ENCODE measurements around the gene PANX1.
A peak's percentile ranks its signal among the peaks of the same experiment; 100 is the strongest.
"Not testable (repeated sequence)": the region's sequence is repeated elsewhere in the genome, so short reads cannot be mapped to it uniquely, and the experiment has no call there.

The PANX1 gene

DNA sequence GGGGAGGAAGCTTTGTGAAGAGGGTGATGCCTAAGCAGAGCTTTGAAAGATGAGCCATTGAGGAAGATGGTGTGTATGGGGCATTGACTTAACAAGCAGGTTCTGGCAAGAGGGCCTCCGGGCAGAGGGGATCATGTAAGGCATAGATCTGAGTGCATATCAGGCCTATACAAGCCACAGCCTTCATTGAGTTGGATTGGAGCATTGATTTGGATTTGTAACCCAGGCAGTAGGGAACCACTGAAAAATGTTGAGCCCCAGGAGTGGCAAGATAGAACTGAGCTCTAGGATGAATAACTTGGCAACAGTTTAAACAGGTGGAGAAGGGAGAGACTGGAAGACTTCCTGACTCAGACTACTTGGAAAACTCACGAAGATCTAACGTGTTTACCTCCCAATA lies 21.4 kb downstream of the PANX1 start:
- no peak for DNase-seq (ENCODE audit: low read depth in 3 of 3)

DNA sequence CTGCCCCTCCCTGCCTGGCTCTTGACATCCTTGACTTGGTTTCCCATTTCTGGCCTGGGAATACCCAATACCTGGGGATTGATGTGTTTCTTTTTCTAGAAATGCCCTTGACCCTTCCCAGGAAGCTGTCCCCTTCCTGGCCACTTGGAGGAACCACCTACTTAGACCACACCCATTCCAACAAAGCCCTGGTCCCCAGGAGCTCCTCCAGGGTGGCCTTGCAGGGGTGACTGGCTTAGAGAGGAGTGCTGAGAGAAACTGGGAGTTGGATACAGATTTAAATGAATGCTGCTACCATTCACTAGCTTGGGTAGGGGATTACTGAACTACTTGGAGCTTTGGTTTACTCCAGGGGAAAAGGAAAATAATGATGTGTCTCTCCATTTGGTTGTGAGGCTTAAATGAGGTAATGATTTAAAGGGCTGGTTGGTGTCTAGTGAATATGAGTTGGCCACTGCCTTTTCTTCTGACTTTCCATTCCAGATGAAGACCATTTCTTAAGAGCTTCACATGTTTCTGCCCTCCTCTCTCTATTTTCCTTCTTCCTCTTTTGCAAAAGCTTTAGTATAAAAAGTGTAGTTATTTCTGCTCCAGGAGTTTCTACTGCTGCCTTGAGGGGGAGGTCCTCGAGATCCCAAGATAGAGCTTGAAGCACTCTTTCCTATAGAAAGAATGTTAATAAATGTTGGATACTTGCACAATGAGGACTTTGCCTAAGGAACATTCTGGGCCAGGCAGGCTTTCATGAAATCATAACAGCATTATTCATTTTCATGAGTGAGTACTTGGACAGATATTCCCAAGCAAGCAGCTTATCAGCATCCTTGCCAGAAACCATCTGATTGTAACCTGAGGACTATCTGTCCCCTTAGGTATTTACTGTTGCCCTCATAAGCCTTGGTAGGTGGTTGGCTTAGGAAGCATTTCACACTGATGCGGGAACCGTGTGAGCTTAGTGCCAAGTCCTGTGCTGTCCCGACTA lies 22.4 kb downstream of the PANX1 start:
- no peak for DNase-seq (ENCODE audit: low read depth in 3 of 3)

DNA sequence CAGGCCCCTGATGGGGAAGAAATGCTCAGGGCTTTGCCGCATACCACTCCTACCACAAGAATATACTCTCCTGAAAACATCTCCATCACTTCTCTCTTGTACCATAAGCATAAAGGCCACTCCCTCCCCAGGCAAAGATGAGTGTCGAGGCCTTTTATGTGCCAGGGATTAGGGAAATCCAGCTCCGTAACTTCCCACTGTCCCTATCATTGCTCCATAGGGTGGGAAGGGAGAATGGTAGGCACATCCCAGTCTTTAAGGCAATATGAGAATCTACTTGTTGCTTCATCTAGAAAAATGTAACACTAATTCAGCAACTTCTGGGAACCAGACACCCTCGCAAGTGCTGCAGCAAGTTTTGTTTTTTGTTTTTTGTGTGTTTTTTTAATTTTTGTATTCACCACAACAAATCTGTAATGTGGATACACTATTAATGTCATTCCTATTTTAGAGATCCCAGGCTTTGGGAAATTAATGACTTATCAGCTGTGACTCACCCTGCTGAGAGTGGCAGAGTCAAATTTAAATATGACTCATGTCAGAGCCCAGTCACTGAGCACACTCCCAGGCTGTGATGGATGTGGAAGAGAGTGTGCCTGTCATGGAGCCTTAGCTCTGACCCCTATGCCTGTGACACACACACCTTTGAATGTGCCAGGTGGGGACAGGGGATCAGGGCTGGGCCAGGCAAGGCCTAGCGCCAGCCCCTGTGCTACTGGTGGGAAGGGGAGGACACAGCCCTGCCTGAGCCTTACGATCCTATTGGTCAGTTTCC lies 23.4 kb downstream of the PANX1 start:
- no peak for DNase-seq (ENCODE audit: low read depth in 3 of 3)

DNA sequence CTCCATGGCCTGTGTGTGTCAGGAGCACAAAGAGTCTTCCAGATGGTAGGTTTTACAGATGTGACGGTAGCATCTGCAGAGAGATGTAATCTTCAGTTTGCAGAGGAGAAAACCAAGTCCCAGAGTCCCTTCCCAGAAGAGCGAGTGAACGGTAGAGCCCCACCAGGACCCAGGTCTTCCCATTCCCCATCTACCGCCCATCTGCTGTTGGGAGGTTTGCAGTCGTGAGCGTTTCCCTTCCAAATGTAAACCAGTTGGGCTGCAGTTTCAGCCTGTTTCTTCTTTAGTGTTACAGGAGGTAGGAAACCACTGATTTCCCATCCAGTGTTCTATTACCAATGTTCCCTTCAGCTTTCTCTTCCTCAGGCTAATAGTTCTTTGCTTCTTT lies 24.0 kb downstream of the PANX1 start:
- no peak for DNase-seq (ENCODE audit: low read depth in 3 of 3)

DNA sequence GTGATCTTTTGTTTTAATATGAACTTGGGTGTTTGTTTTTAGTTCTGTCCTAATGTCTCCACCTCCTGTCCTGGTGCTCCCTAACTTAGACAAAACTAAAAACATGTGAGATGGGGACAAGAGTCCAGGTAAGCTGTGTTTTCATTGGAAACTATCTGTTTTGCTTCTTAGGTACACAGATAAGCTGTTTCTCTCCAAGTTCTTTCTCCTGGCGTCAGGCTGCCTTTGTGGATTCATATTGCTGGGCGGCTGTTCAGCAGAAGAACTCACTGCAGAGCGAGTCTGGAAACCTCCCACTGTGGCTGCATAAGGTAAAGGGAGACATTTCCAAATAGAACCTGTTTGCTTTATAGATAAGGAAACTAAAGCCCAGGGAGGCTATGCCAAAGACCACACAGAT lies 24.7 kb downstream of the PANX1 start:
- DNase-seq (ENCODE audit: low read depth in 3 of 3) = no peak

DNA sequence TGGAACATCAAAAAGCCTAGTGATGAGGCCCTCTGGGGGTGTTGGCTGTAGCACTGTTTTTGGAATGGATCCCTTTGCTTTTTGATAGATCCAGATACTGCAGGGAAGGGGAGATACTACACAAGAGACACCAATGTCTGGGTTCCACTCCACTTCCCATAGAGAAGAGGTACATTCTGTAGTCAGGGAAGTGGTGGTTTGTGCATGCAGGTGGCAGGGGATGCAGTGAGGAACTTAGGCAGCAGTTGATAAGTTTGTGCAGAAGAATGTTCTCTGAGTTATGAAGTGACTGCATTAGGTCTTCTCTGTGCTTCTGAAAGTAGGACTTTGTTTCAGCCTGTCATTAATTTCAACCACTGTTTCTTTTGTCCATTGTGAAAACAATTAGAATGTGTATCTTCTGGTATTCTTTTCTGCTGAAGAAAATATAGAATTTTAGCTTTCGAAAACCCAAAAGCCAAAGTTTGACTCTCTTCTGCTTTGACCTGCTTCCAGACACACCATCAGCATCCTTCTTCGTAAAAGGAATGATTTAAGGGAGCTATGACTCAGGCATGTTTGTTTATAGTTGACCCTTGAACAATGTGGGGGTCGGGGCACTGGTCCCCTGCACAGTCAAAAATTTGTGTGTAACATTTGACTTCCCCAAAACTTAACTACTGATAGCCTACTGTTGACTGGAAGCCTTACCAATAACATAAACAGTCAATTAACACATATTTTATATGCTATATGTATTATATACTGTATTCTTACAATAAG lies 25.6 kb downstream of the PANX1 start:
- no peak for DNase-seq (ENCODE audit: low read depth in 3 of 3)

DNA sequence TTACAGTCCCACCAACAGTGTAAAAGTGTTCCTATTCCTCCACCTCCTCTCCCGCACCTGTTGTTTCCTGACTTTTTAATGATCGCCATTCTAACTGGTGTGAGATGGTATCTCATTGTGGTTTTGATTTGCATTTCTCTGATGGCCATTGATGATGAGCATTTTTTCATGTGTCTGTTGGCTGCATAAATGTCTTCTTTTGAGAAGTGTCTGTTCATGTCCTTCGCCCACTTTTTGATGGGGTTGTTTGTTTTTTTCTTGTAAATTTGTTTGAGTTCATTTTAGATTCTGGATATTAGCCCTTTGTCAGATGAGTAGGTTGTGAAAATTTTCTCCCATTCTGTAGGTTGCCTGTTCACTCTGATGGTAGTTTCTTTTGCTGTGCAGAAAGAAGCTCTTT lies 28.7 kb downstream of the PANX1 start:
- DNase-seq (ENCODE audit: low read depth in 3 of 3) = not testable (repeated sequence)

DNA sequence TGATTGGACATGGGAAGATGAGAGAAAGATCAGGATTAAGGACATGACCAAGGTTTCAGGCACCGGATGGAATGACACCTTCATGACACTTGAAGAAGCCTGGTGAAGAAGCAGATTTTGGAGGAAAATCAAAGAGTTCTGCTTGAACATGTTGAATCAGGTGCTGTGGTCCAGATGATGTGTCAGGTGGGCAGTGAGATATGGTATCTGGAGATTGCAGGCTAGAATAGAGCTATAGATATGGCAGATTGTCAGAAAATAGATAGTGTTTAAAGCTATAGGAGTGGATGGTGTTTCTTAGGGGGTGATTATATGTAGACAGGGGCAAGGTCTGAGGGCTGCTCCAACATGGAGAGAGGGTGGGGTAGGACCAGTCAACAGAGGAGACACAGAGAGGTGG lies 40.2 kb downstream of the PANX1 start:
- DNase-seq (ENCODE audit: low read depth in 3 of 3) = no peak

DNA sequence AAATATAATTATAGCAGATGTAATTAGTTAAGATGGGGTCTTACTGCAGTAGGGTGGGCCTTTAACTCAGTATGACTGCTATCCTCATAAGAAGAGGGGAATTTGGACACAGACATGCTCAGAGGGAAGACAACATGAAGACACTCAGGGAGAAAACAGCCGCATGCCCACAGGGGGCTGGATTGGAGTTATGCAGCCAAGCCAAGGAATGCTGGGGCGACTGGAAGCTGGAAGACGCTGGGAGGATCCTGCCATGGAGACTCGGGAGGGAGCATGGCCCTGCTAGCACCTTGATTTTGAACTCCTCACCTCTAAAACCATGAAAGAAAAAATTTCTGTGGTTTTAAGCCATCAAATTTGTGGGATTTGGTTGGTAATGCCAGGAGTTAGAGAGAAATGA lies 40.9 kb downstream of the PANX1 start:
- DNase-seq (ENCODE audit: low read depth in 3 of 3) = no peak

DNA sequence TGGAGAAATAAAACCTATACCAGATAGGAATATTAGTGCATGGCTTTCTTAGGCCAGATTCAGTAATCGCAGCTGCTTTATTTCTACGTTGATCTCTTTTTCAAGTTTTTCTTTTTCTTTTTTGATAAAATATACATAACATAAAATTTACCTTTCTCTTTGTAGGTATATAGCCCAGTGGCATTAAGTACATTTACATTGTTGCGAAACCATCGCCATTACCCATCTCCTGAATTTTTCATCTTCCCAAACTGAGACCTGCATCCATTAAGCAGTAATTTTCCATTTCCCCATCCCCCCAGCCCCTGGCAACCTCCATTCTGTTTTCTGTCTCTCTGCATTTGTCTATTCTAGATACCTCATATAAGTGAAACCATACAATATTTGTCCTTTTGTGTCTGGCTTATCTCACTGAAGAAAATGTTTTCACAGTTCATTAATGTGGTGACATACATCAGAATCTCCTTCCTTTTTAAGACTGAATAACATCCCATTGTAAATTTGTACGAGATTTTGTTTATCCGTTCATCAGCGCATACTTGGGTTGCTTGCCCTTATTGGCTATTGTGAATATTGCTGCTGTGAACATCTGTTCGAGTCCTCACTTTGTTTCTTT lies 41.4 kb downstream of the PANX1 start:
- DNase-seq (ENCODE audit: low read depth in 3 of 3) = no peak

DNA sequence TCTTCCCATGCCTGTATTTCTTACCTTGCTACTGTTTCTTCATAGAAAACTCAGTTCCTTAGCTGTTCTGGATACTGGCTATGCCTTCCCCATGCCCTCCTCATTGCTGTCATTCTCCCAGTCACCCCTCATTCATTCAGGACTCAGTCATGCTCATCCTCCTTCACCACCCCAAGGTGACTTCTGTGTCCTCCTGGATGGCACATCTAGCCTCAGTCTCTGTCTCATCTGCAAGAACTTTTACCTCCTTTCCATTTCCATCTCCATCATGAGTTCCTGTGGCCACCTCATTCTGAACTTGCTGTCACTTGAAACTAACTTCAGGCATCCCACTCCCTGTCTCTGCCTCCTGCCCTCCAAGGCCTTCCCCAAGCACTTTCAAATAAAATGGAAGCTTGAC lies 42.3 kb downstream of the PANX1 start:
- no peak for DNase-seq (ENCODE audit: low read depth in 3 of 3)

DNA sequence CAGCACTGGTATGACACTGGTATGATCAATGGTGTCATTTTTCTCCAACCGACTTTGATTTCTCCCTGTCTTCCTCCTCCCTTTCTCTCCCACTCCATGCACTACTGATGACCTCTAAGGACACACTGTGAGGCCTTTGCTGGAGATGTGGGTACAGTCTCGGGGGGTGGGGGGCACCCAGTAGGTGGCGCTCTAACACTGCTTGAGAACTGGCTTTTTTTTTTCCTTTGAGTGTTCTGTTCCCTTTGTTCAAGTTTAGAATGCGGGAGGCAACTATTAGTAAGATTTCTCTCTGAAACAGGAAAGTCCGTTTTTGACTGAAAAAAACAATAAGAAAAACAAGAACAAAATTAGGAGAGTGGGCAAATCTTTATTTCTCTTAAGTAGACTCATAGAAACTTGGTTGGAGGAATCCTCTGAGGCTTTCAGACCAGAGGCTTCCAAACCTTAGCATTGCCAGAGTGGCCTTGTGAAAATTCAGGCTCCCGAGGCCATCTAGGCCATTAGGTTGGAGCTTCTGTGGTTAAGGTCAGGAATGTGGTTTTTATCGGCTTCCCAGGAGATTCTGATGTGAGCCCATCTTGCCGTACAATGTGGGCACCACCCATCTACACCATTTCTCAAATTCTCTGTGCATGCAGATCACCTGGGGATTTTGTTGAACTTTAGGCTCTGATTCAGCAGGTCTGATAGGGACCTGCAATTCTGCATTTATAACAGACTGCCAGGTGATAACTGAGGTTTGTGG lies 43.2 kb downstream of the PANX1 start:
- peak in 2 of 3 donors; percentile 14 to 23 for DNase-seq (ENCODE audit: low read depth in 3 of 3)

DNA sequence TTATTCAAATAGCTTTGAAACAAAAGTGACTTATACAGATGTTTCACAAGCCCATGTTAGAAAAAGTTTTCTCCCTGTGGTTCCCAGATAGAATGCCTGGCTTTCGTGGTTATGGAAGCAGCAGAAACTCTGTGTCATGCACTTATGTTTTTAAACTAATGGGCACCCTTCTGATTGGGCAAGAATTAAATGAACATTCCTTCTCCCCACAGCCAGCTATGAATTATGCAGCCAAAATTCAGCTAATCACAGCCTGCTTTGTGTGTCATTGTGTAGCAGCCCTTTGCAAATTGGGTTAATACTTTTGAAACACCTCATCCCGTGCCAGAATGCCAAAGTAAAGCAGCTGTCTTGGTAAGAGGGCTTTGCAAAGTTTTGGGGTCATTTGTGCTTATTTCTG lies 46.9 kb downstream of the PANX1 start:
- DNase-seq (ENCODE audit: low read depth in 3 of 3) = no peak

DNA sequence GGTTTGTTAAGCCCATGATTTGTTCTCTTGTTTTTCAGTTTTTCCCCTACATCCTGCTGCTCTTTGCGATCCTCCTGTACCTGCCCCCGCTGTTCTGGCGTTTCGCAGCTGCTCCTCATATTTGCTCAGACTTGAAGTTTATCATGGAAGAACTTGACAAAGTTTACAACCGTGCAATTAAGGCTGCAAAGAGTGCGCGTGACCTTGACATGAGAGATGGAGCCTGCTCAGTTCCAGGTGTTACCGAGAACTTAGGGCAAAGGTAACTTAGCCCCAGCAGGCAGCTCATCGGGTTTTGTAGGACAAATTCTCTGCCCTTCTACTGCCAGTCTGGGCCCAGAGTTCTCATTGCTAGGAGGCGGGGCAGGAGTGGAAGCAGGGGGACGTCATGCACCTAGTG lies 49.7 kb downstream of the PANX1 start:
- DNase-seq (ENCODE audit: low read depth in 3 of 3) = no peak

DNA sequence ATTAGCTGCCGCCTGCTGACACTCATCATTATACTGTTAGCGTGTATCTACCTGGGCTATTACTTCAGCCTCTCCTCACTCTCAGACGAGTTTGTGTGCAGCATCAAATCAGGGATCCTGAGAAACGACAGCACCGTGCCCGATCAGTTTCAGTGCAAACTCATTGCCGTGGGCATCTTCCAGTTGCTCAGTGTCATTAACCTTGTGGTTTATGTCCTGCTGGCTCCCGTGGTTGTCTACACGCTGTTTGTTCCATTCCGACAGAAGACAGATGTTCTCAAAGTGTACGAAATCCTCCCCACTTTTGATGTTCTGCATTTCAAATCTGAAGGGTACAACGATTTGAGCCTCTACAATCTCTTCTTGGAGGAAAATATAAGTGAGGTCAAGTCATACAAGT lies 51.1 kb downstream of the PANX1 start:
- DNase-seq (ENCODE audit: low read depth in 3 of 3) = no peak

DNA sequence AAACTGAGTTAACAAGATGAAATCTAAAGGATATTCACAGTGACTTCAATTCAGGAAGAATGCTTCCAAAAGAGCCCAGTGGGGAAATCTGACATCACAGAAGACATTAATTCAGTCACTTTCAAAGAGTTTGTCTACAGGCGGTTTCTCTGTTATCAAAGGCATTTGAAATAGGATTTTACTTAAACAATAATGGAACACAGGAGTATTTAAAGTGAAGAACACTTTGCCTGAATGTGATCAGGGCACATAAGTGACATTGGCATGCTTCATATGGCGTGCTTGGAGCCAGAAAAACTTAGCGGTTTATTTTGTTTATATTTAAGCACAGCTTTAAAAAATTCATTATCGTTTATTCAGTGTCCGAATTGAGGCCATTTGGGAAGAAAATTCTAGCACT lies 52.9 kb downstream of the PANX1 start:
- DNase-seq (ENCODE audit: low read depth in 3 of 3) = no peak

DNA sequence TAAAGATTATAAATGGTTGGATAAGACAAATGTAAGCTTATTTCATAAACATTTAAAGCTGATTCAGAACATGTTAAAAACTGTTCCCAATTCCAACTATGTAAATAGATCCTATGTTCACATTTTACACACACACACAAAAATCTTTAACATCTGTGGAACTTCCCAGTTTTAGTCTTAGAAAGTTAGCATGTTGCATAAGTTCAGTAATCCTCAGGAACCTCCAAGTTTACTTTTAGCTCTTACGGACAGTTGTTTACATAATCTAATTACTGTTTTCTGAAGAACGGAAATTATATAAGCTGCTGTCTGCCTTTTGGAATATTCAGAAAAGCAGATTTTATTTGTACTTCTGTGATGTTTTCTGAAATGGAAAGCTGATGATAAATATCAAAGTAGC lies 53.3 kb downstream of the PANX1 start:
- DNase-seq (ENCODE audit: low read depth in 3 of 3) = no peak

DNA sequence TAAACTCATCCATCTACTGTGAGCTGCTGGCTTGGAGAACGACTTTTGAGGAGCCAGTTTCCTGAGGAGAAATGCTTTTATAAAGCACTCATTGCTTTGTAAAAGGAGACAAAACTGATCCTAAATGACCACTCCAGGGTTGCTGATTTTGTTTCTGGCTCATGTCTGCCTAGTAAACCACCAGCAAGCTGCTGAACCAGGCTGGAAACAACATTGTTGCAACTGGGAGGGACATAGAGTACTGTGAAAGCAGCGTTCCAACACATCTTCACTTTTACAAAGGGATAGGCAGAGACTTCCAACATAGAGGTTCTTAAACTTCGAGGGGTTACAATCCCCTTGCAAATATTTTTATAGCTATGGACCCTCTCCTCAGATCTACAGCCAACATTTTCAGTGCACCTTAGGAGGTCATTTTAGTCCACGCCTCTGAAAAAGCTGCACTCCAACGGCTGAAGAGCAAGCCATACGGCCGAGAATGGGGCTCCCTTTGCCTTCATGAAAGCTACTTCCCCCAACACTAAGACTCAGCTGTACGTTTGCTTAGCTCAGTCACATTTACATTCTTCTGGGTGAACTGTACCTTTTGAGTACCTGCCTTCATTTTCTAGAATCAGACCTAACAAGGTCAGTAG lies 54.7 kb downstream of the PANX1 start:
- DNase-seq (ENCODE audit: low read depth in 3 of 3) = no peak

DNA sequence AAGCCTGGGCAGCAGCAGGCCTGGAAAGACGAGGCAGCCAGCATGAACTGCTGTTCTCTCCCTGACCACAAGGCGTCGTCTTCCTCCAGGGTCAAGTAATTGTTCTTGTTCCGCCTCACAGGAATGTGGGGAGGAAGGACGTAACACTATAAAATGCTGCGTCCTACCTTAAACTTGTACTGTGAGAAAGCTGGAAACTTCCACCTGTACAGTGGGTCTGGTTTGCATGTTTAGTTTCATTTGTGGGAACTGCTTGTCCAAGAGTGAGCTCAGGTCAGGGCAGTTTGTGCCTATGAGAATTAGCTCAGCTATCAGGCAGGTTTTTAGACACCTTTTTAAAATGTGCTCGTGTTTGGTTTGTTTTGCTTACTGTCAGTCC lies 55.2 kb downstream of the PANX1 start:
- DNase-seq (ENCODE audit: low read depth in 3 of 3) = peak in 1 of 3 donors; percentile 18

DNA sequence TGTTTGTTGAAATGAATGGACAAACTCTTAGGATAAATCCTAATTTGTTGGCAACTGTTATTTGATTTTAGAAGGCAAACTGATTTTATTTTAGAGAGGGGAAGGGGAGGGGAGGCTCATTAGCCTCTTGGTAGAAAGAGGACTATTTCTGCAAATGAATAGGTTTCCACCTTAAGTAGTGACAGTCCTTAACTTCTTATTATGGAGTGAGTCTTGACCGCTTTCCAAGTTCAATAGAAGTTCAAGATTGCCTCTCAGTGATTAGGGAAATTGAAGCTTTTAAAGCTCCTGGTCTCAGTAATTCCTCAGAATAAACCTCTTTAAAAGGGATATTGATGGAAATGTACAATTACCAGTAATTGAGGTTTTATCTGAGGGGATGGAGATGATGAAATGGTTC lies 55.7 kb downstream of the PANX1 start:
- DNase-seq (ENCODE audit: low read depth in 3 of 3) = no peak

DNA sequence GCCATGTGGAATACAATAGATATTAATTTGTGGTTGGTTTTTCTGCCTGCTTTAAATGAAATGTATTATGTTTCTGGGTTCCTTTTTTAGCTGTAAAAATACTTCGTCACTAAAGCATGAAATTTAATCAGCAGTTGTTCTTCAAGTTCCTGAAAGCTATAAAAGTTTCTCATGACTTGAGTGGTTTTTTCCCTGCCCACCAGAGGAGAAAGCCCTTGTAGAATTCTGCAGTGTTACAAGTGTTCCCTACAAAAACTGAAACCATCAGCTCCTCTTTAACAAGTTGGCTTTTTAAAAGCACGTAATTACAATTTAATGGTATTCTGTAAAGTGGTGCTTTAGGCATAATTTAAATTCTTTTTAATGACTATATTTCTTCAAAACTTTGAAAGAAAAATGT lies 56.2 kb downstream of the PANX1 start:
- DNase-seq (ENCODE audit: low read depth in 3 of 3) = no peak
